GM23338 (cell line): ENCODE data around the gene ROBO1. TPM values are rescaled to one million over a fixed set of nuclear protein-coding genes. Genes with fewer than 3 reads are reported as not detected.

Experiments
- ATAC-seq: fragments of 200-7000 bp; cut with Tn5 transposase; 3 replicates; pipeline ENCODE4 v1.9.1; 2020
- DNase-seq: peaks from one replicate; pipeline ENCODE4 v3.0.0-alpha.2; 2015; ENCODE audit warnings: low spot score
- H2AFZ ChIP-seq: fragments of 200-600 bp; sonication (generic); 2 replicates; pipeline ENCODE4 v1.8.0; 2016; ENCODE audit warnings: antibody characterized with exemption, mild to moderate bottlenecking, moderate library complexity
- H3F3A ChIP-seq: fragments of 200-600 bp; sonication (generic); replicated peaks from 2 replicates; pipeline ENCODE4 v1.8.0; 2017; ENCODE audit warnings: antibody characterized with exemption, mixed run types, low read depth
- H3K27ac ChIP-seq: fragments of 200-600 bp; sonication (generic); 2 replicates; pipeline ENCODE4 v1.6.1; 2016; ENCODE audit warnings: low read depth
- H3K27me3 ChIP-seq: fragments of 200-600 bp; sonication (generic); 2 replicates; pipeline ENCODE4 v1.8.0; 2016; ENCODE audit warnings: mild to moderate bottlenecking, mixed run types, moderate library complexity; ENCODE audit not compliant: insufficient read depth
- H3K36me3 ChIP-seq: fragments of 200-600 bp; sonication (generic); 2 replicates; pipeline ENCODE4 v1.8.0; 2016; ENCODE audit warnings: mild to moderate bottlenecking; ENCODE audit not compliant: insufficient read depth
- H3K4me1 ChIP-seq: fragments of 200-600 bp; sonication (generic); 2 replicates; pipeline ENCODE4 v1.8.0; 2016; ENCODE audit warnings: mild to moderate bottlenecking, moderate library complexity; ENCODE audit not compliant: insufficient read depth
- H3K4me2 ChIP-seq: fragments of 200-600 bp; sonication (generic); 2 replicates; pipeline ENCODE4 v1.7.1; 2017; ENCODE audit warnings: mixed run types
- H3K4me3 ChIP-seq: fragments of 200-600 bp; sonication (generic); 2 replicates; pipeline ENCODE4 v1.6.1; 2016; ENCODE audit warnings: mixed run types
- H3K79me2 ChIP-seq: fragments of 200-600 bp; sonication (generic); replicated peaks from 2 replicates; pipeline ENCODE4 v1.8.0; 2017; ENCODE audit warnings: mild to moderate bottlenecking; ENCODE audit not compliant: insufficient read depth
- H3K9me2 ChIP-seq: fragments of 200-600 bp; sonication (generic); 2 replicates; pipeline ENCODE4 v1.8.0; 2017; ENCODE audit not compliant: insufficient read depth
- H4K20me1 ChIP-seq: fragments of 200-600 bp; sonication (generic); replicated peaks from 2 replicates; pipeline ENCODE4 v1.8.0; 2017; ENCODE audit warnings: mild to moderate bottlenecking; ENCODE audit not compliant: insufficient read depth
- H3K27ac Mint-ChIP-seq: 2 replicates; pipeline ENCODE4 v1.8.0; 2020; ENCODE audit warnings: inconsistent platforms, mild to moderate bottlenecking, moderate library complexity, mixed read lengths
- H3K27me3 Mint-ChIP-seq: 3 replicates; pipeline ENCODE4 v1.8.0; 2022; ENCODE audit warnings: low read depth, mild to moderate bottlenecking, moderate library complexity, mixed read lengths, inconsistent platforms; ENCODE audit not compliant: insufficient read depth, poor library complexity
- H3K36me3 Mint-ChIP-seq: 3 replicates; pipeline ENCODE4 v1.8.0; 2021; ENCODE audit warnings: low read depth, mild to moderate bottlenecking, inconsistent platforms, moderate library complexity, mixed read lengths
- H3K4me1 Mint-ChIP-seq: 3 replicates; pipeline ENCODE4 v1.8.0; 2020; ENCODE audit warnings: mild to moderate bottlenecking, inconsistent platforms, mixed read lengths
- H3K4me3 Mint-ChIP-seq: 3 replicates; pipeline ENCODE4 v1.8.0; 2021; ENCODE audit warnings: moderate library complexity, mild to moderate bottlenecking, inconsistent platforms, mixed read lengths
- H3K9me3 Mint-ChIP-seq: 3 replicates; pipeline ENCODE4 v1.8.0; 2020; ENCODE audit warnings: moderate library complexity, mild to moderate bottlenecking, inconsistent platforms, mixed read lengths
- CREB1 ChIP-seq: fragments of 250-450 bp; sonication (Bioruptor Pico); IDR thresholded peaks from 2 replicates; pipeline ENCODE4 v1.5.0; 2020; ENCODE audit warnings: low read depth, mild to moderate bottlenecking, moderate library complexity
- EZH2 ChIP-seq: fragments of 200-600 bp; sonication (generic); IDR thresholded peaks from one replicate; pipeline ENCODE4 v1.8.0; 2017; ENCODE audit warnings: antibody characterized with exemption, mild to moderate bottlenecking, low read depth; ENCODE audit not compliant: unreplicated experiment
- EZH2phosphoT487 ChIP-seq: fragments of 200-600 bp; sonication (generic); IDR thresholded peaks from one replicate; pipeline ENCODE4 v1.8.1; 2018; ENCODE audit warnings: antibody characterized with exemption; ENCODE audit not compliant: unreplicated experiment
- JUNB ChIP-seq: IDR thresholded peaks from one replicate; pipeline ENCODE4 v1.6.1; 2016; ENCODE audit warnings: antibody characterized with exemption; ENCODE audit not compliant: unreplicated experiment
- POLR2AphosphoS5 ChIP-seq: IDR thresholded peaks from 2 replicates; pipeline ENCODE4 v1.6.1; 2016; ENCODE audit warnings: antibody characterized with exemption, low read depth
- REST ChIP-seq: IDR thresholded peaks from one replicate; pipeline ENCODE4 v1.6.1; 2018; ENCODE audit warnings: antibody characterized with exemption; ENCODE audit not compliant: unreplicated experiment
- ZNF114 ChIP-seq: fragments of 250-450 bp; sonication (Bioruptor Pico); IDR thresholded peaks from 2 replicates; pipeline ENCODE4 v1.5.0; 2020; ENCODE audit warnings: mild to moderate bottlenecking, moderate library complexity
- ZNF331 ChIP-seq: fragments of 250-450 bp; sonication (Bioruptor Pico); IDR thresholded peaks from 2 replicates; pipeline ENCODE4 v1.5.0; 2020; ENCODE audit warnings: low read depth, mild to moderate bottlenecking, moderate library complexity
- polyA plus RNA-seq: library from polyadenylated mRNA; unstranded; fragments of >200 nt; fragmentation: Nextera tagmentation; extraction: Ambion mirVana; gene quantifications from 2 replicates; pipeline ENCODE4 v1.2.1, GENCODE V29; 2016
- total RNA-seq: library from RNA; depleted of rRNA; stranded (reverse); fragments of >200 nt; shearing (Covaris generic); gene quantifications from 2 replicates; pipeline ENCODE4 v1.2.3, GENCODE V29; 2014
- TF ChIP-seq, protein P1 (sequence below), 2 experiments: fragments of 200-600 bp in 1 of 2; sonication (generic) in 1 of 2; conservative IDR thresholded peaks; 2 replicates each; pipeline versions ENCODE4 v1.5.1 to v1.6.1; 2016 to 2017; ENCODE audit warnings: antibody characterized with exemption in 2 of 2, low read depth in 2 of 2, mild to moderate bottlenecking in 2 of 2, moderate library complexity in 1 of 2

Gene ROBO1
- total and polyA plus RNA-seq, 2 experiments from 2014 or later, result 19.2 to 78.3 TPM

GRCh38 chr3:79066481-79066880, 701.3 kb downstream of the ROBO1 start:
- Mint-ChIP-seq H3K4me3 (no peak overlapping the region), H3K27me3 (peaks cover 2% of the 10 kb centered on the region), H3K27ac (peak overlapping the region; percentile 34; the same call in 1 of the 2 replicates), H3K36me3 (peaks cover 3% of the 10 kb centered on the region; the same call in 2 of the 3 replicates), H3K4me1 (peaks cover 27% of the 10 kb centered on the region), H3K9me3 (peaks cover 1% of the 10 kb centered on the region; the same call in 1 of the 3 replicates)
- H3K4me3 ChIP-seq, result no peak overlapping the region
- TF ChIP-seq, protein P1, sequence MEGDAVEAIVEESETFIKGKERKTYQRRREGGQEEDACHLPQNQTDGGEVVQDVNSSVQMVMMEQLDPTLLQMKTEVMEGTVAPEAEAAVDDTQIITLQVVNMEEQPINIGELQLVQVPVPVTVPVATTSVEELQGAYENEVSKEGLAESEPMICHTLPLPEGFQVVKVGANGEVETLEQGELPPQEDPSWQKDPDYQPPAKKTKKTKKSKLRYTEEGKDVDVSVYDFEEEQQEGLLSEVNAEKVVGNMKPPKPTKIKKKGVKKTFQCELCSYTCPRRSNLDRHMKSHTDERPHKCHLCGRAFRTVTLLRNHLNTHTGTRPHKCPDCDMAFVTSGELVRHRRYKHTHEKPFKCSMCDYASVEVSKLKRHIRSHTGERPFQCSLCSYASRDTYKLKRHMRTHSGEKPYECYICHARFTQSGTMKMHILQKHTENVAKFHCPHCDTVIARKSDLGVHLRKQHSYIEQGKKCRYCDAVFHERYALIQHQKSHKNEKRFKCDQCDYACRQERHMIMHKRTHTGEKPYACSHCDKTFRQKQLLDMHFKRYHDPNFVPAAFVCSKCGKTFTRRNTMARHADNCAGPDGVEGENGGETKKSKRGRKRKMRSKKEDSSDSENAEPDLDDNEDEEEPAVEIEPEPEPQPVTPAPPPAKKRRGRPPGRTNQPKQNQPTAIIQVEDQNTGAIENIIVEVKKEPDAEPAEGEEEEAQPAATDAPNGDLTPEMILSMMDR (conservative IDR thresholded peaks at IDR 0.05; ENCODE audit: low read depth in 2 of 2), result no peak
- TF ChIP-seq CREB1 (CRISPR knock-in tag) (no peak), REST (no peak), JUNB (no peak), ZNF331 (CRISPR knock-in tag) (no peak), EZH2phosphoT487 (no peak), POLR2AphosphoS5 (no peak)
- no peak overlapping the region for H3K27ac ChIP-seq
- H3K4me1 ChIP-seq, result peaks cover 24% of the 10 kb centered on the region
- H3K79me2 ChIP-seq, result no peaks in the 10 kb centered on the region
- ATAC-seq, result peak; percentile 39; the same call in 2 of the 3 replicates
- DNase-seq, result peak; percentile 19
- no peaks in the 10 kb centered on the region for H3K27me3 ChIP-seq
- no peaks in the 10 kb centered on the region for H4K20me1 ChIP-seq
- no peak overlapping the region for H2AFZ ChIP-seq
- peak overlapping the region; percentile 7 for H3K4me2 ChIP-seq
- no peaks in the 10 kb centered on the region; the same call in 1 of the 2 replicates for H3K9me2 ChIP-seq
- H3K36me3 ChIP-seq, result no peaks in the 10 kb centered on the region; the same call in 1 of the 2 replicates
- H3F3A ChIP-seq, result no peaks in the 10 kb centered on the region

DNA sequence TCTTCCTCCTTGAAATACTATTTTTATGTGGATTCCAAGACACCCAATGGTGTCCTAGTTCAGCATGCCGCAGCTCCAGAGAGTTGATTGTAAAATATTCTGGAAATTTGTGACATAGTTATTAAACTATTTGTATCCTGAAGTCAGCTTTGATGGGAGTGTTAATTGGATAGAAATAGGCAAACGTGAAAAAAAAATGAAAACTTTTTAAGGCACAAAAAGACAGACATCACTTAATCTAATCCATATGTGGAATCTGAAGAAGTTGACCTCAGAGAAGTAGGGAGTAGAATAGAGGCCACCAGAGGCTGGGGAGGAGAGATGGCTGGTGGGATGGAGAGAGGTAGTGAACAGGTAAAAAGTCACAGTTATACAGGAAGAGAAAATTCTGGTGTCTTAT, 704.2 kb downstream of the ROBO1 start:
- no peak overlapping the region for H3K4me2 ChIP-seq
- Mint-ChIP-seq H3K4me3 (no peak overlapping the region), H3K27me3 (peaks cover 6% of the 10 kb centered on the region), H3K9me3 (peaks cover 19% of the 10 kb centered on the region), H3K36me3 (peaks cover 18% of the 10 kb centered on the region), H3K27ac (no peak overlapping the region), H3K4me1 (peaks cover 21% of the 10 kb centered on the region)
- no peaks in the 10 kb centered on the region for H3F3A ChIP-seq
- no peaks in the 10 kb centered on the region; the same call in 1 of the 2 replicates for H3K9me2 ChIP-seq
- H4K20me1 ChIP-seq, result no peaks in the 10 kb centered on the region
- H3K27me3 ChIP-seq, result no peaks in the 10 kb centered on the region
- DNase-seq (no peak), ATAC-seq (no peak)
- no peaks in the 10 kb centered on the region; the same call in 1 of the 2 replicates for H3K36me3 ChIP-seq
- no peaks in the 10 kb centered on the region for H3K79me2 ChIP-seq
- H3K4me1 ChIP-seq, result peaks cover 16% of the 10 kb centered on the region
- no peak overlapping the region for H2AFZ ChIP-seq
- H3K4me3 ChIP-seq, result no peak overlapping the region
- no peak overlapping the region for H3K27ac ChIP-seq
- TF ChIP-seq ZNF331 (CRISPR knock-in tag), result no peak
- TF ChIP-seq REST, result no peak
- no peak for TF ChIP-seq EZH2
- TF ChIP-seq, protein P1 (conservative IDR thresholded peaks at IDR 0.05; ENCODE audit: low read depth in 2 of 2), result no peak
- no peak for TF ChIP-seq ZNF114 (CRISPR knock-in tag)
- no peak for TF ChIP-seq EZH2phosphoT487
- no peak for TF ChIP-seq CREB1 (CRISPR knock-in tag)
